Lung (tissue), 12 donors: ENCODE data around the gene ZBTB7B. TPM values are rescaled to one million over a fixed set of nuclear protein-coding genes. Genes with fewer than 3 reads are reported as not detected.
"Not testable (repeated sequence)": the region's sequence is repeated elsewhere in the genome, so short reads cannot be mapped to it uniquely, and the experiment has no call there.

Source experiments
- ATAC-seq: fragments of 200-7000 bp; cut with Tn5 transposase; one replicate; pipeline ENCODE4 v1.9.1; 2020; ENCODE audit warnings: moderate number of reproducible peaks; ENCODE audit not compliant: insufficient read depth, low FRiP score
- DNase-seq, 3 donors: peaks; one replicate each; pipeline ENCODE4 v3.0.0-alpha.2; 2013 to 2017
- H3K27ac ChIP-seq, 2 donors: one replicate each; pipeline ENCODE4 v1.5.1; 2013; ENCODE audit warnings: mild to moderate bottlenecking in 2 of 2, moderate library complexity in 2 of 2, control low read depth in 1 of 2, inconsistent platforms in 1 of 2, low read depth in 1 of 2, low read length in 1 of 2
- H3K27me3 ChIP-seq, 3 donors: one replicate each; pipeline ENCODE4 v1.5.1; 2013; ENCODE audit warnings: low read length in 2 of 3; ENCODE audit not compliant: control insufficient read depth in 3 of 3, insufficient read depth in 3 of 3
- H3K36me3 ChIP-seq, 4 donors: one replicate each; pipeline ENCODE4 v1.5.1; 2013; ENCODE audit warnings: low read length in 4 of 4, mild to moderate bottlenecking in 1 of 4, moderate library complexity in 1 of 4; ENCODE audit not compliant: control insufficient read depth in 4 of 4, insufficient read depth in 4 of 4
- H3K4me1 ChIP-seq, 5 donors: one replicate each; pipeline ENCODE4 v1.5.1; 2013; ENCODE audit warnings: low read length in 5 of 5, mild to moderate bottlenecking in 2 of 5, moderate library complexity in 1 of 5; ENCODE audit not compliant: control insufficient read depth in 5 of 5, insufficient read depth in 5 of 5
- H3K4me3 ChIP-seq: one replicate; pipeline ENCODE4 v1.5.1; 2013; ENCODE audit warnings: mild to moderate bottlenecking, control low read depth, moderate library complexity
- H3K9ac ChIP-seq, 2 donors: one replicate each; pipeline ENCODE4 v1.5.1; 2013; ENCODE audit warnings: low read length in 2 of 2, control low read depth in 1 of 2; ENCODE audit not compliant: insufficient read depth in 1 of 2
- H3K9me3 ChIP-seq, 4 donors: one replicate each; pipeline ENCODE4 v1.5.1; 2013; ENCODE audit warnings: low read length in 3 of 4, mild to moderate bottlenecking in 1 of 4, moderate library complexity in 1 of 4; ENCODE audit not compliant: control insufficient read depth in 4 of 4, insufficient read depth in 3 of 4
- CTCF ChIP-seq: IDR thresholded peaks from 2 replicates; pipeline ENCODE4 v1.5.1; 2012; ENCODE audit warnings: mild to moderate bottlenecking; ENCODE audit errors: control extremely low read depth, extremely low read depth
- WGBS, 2 donors: extraction: QIAGEN DNeasy Blood & Tissue Kit; methylation state at CpG; one replicate each; pipeline ENCODE4 v1.1.7; 2013; 5-methylcytosine and 5-hydroxymethylcytosine counted together
- polyA plus RNA-seq, 2 donors: library from polyadenylated mRNA; stranded (reverse); fragments of 200-250 nt; gene quantifications; one replicate each; pipeline ENCODE4 v1.2.1, GENCODE V29; 2013
- total RNA-seq, 2 donors: library from RNA; depleted of rRNA in 1 of 2; stranded (reverse); fragments of >200 nt in 1 of 2; gene quantifications; one replicate each; pipeline ENCODE4 v1.2.1, GENCODE V29; 2014 to 2021
- donor health status: control.
- donor health status: control.
- donor health status: Bipolar disorder and iron deficiency.
- donor health status: healthy.
- donor health status: DM: yes; HTN: yes; CAD: no.

The ZBTB7B gene
- total and polyA plus RNA-seq, 4 donors: 41.9 to 83.3 (median 55.2) TPM

- Histone ChIP-seq H3K9ac (peak overlapping the region; percentile 68 to 99), H3K27me3 (no peaks in the 10 kb centered on the region), H3K27ac (peak overlapping the region; percentile 90 to 92), H3K36me3 (peaks cover 0 to 5% (median 2%) of the 10 kb centered on the region in 4 donors), H3K9me3 (no peaks in the 10 kb centered on the region), H3K4me1 (peaks cover 6 to 42% (median 18%) of the 10 kb centered on the region in 5 donors), H3K4me3 (peak overlapping the region; percentile 54)
- TF ChIP-seq CTCF: no peak
- ATAC-seq (no peak), DNase-seq (peak; percentile 68 to 81 (median 80))
- WGBS, 2 donors: 0% methylated on average over 24 of the region's 24 CpGs
These were observed 27.1 kb upstream of the ZBTB7B start for GRCh38 chr1:154975409-154976059.

GRCh38 chr1:154977762-154978161, 24.8 kb upstream of the ZBTB7B start:
- H3K36me3 ChIP-seq, H3K9me3 ChIP-seq, H3K27me3 ChIP-seq, ATAC-seq, H3K27ac ChIP-seq, H3K4me3 ChIP-seq, DNase-seq, H3K9ac ChIP-seq: not testable (repeated sequence)
- WGBS, 2 donors: 50 to 65% methylated on average over 3 of the region's 3 CpGs
- H3K4me1 ChIP-seq: peaks cover 0 to 26% (median 8%) of the 10 kb centered on the region in 5 donors

- no peaks in the 10 kb centered on the region for H3K27me3 ChIP-seq
- ATAC-seq (no peak), DNase-seq (no peak)
- H3K9me3 ChIP-seq: no peaks in the 10 kb centered on the region
- no peak overlapping the region for H3K4me3 ChIP-seq
- 96% methylated on average over 3 of the region's 3 CpGs for WGBS, 2 donors
- H3K9ac ChIP-seq: no peak overlapping the region
- no peak overlapping the region for H3K27ac ChIP-seq
- peaks cover 0 to 20% (median 5%) of the 10 kb centered on the region in 5 donors for H3K4me1 ChIP-seq
- peaks cover 0 to 5% (median 2%) of the 10 kb centered on the region in 4 donors for H3K36me3 ChIP-seq
- no peak for TF ChIP-seq CTCF
These were observed 24.2 kb upstream of the ZBTB7B start for GRCh38 chr1:154978360-154978759.

GRCh38 chr1:154982341-154982740, 20.3 kb upstream of the ZBTB7B start:
- 69 to 71% methylated on average over 6 of the region's 6 CpGs for WGBS, 2 donors
- no peak for TF ChIP-seq CTCF
- Histone ChIP-seq H3K9ac (no peak overlapping the region), H3K36me3 (peaks cover 0 to 5% (median 4%) of the 10 kb centered on the region in 4 donors), H3K4me1 (peaks cover 0 to 14% (median 6%) of the 10 kb centered on the region in 5 donors), H3K9me3 (no peaks in the 10 kb centered on the region), H3K27me3 (no peaks in the 10 kb centered on the region), H3K4me3 (no peak overlapping the region), H3K27ac (no peak overlapping the region)
- ATAC-seq (no peak), DNase-seq (no peak)
